RKO (cell line): ENCODE measurements around the gene ISX.

Experiments used
- DNase-seq: peaks from one replicate; pipeline ENCODE4 v3.0.0-alpha.2; 2016; ENCODE audit warnings: low spot score

Gene ISX

GRCh38 chr22:35113341-35113740 lies 47.4 kb downstream of the ISX start:
- DNase-seq, result no peak

- no peak for DNase-seq
Observed at GRCh38 chr22:35114131-35114980, 48.4 kb downstream of the ISX start.

- DNase-seq, result no peak
Observed at GRCh38 chr22:35115515-35115914, 49.6 kb downstream of the ISX start.

- no peak for DNase-seq
Observed at GRCh38 chr22:35116269-35116668, 50.3 kb downstream of the ISX start.

GRCh38 chr22:35116817-35117216 lies 50.9 kb downstream of the ISX start:
- no peak for DNase-seq

- no peak for DNase-seq
Observed at GRCh38 chr22:35119494-35119893, 53.5 kb downstream of the ISX start.

- no peak for DNase-seq
Observed at GRCh38 chr22:35124691-35125219, 58.8 kb downstream of the ISX start.

GRCh38 chr22:35126993-35127392 lies 61.0 kb downstream of the ISX start:
- DNase-seq, result no peak

- no peak for DNase-seq
Observed at GRCh38 chr22:35128637-35129036, 62.7 kb downstream of the ISX start.

- no peak for DNase-seq
Observed at GRCh38 chr22:35131525-35132000, 65.6 kb downstream of the ISX start.

- DNase-seq, result no peak
Observed at GRCh38 chr22:35132568-35132967, 66.6 kb downstream of the ISX start.

GRCh38 chr22:35133702-35134380 lies 67.9 kb downstream of the ISX start:
- DNase-seq, result no peak

- DNase-seq, result no peak
Observed at GRCh38 chr22:35134637-35135036, 68.7 kb downstream of the ISX start.

- no peak for DNase-seq
Observed at GRCh38 chr22:35135165-35135564, 69.2 kb downstream of the ISX start.
